HepG2 (cell line): ENCODE results near the gene LIPA. TPM values are rescaled to one million over a fixed set of nuclear protein-coding genes. Genes with fewer than 3 reads are reported as not detected.

ENCODE experiments used
- ATAC-seq: fragments of 200-7000 bp; cut with Tn5 transposase; 3 replicates; pipeline ENCODE4 v1.9.1; 2020; ENCODE audit warnings: mild to moderate bottlenecking, moderate library complexity
- BruUV-seq: library from RNA; stranded (reverse); fragments of 400-500 nt; replicated peaks from 2 replicates; lab custom pipeline; 2021; lab: Mats Ljungman, UMichigan
- CTCF ChIA-PET: fragments of 300-600 bp; formaldehyde crosslinking; extraction: SDS; loops from one replicate; lab custom pipeline; 2021; ENCODE audit warnings: low total read pairs, inconsistent platforms, low intra/inter-chr PET ratio; lab: Yijun Ruan, JAX
- POLR2A ChIA-PET: fragments of 350-600 bp; sonication (Branson Sonifier 250); formaldehyde crosslinking; loops from one replicate; lab custom pipeline; 2020; ENCODE audit warnings: antibody characterized with exemption, inconsistent platforms; lab: Yijun Ruan, JAX
- DNase-seq: peaks from one replicate; pipeline ENCODE4 v3.0.0-alpha.2; 2015; ENCODE audit warnings: low spot score
- FAIRE-seq: peaks from 3 replicates; lab custom pipeline; 2011; peaks lifted over from hg19 to GRCh38; lab: Jason Lieb, UNC
- H2AFZ ChIP-seq: one replicate; pipeline ENCODE4 v1.6.1; 2011; ENCODE audit warnings: low read length, inconsistent platforms
- H3K27ac ChIP-seq: fragments of 300-600 bp; 3 replicates; pipeline ENCODE4 v1.8.0; 2011; ENCODE audit warnings: mixed run types, mild to moderate bottlenecking, mixed read lengths, low read length, inconsistent platforms; ENCODE audit not compliant: insufficient read depth; ENCODE audit errors: extremely low read length
- H3K27me3 ChIP-seq, 2 experiments: fragments of 200-600 bp in 1 of 2; 2 replicates in 1 of 2; 3 replicates in 1 of 2; pipeline versions ENCODE4 v1.6.0 to v1.8.0; 2011; ENCODE audit warnings: low read length in 2 of 2, mild to moderate bottlenecking in 2 of 2, moderate library complexity in 2 of 2, inconsistent platforms in 1 of 2; ENCODE audit not compliant: insufficient read depth in 2 of 2, control insufficient read depth in 1 of 2
- H3K36me3 ChIP-seq, 2 experiments: fragments of 200-600 bp in 1 of 2; replicated peaks in 1 of 2; 2 replicates in 1 of 2; 3 replicates in 1 of 2; pipeline versions ENCODE4 v1.5.1 to v1.8.0; 2011; ENCODE audit warnings: low read length in 2 of 2, inconsistent platforms in 1 of 2; ENCODE audit not compliant: insufficient read depth in 2 of 2, control insufficient read depth in 1 of 2
- H3K4me1 ChIP-seq: 2 replicates; pipeline ENCODE4 v1.5.1; 2012; ENCODE audit warnings: low read length, inconsistent platforms; ENCODE audit not compliant: insufficient read depth
- H3K4me2 ChIP-seq: 2 replicates; pipeline ENCODE4 v1.6.0; 2011; ENCODE audit warnings: low read depth, low read length, inconsistent platforms
- H3K4me3 ChIP-seq, 3 experiments: fragments of 200-600 bp in 1 of 3; sonication (generic), shearing (Covaris generic) in 1 of 3; replicated peaks in 1 of 3; 2 replicates each; pipeline ENCODE4 v1.5.1; 2011 to 2016; ENCODE audit warnings: low read length in 3 of 3, inconsistent platforms in 2 of 3, low read depth in 2 of 3, mild to moderate bottlenecking in 2 of 3, control low read depth in 1 of 3, mixed read lengths in 1 of 3; ENCODE audit not compliant: insufficient read depth in 1 of 3
- H3K79me2 ChIP-seq: one replicate; pipeline ENCODE4 v1.6.1; 2011; ENCODE audit warnings: low read length, inconsistent platforms; ENCODE audit not compliant: insufficient read depth
- H3K9ac ChIP-seq: 2 replicates; pipeline ENCODE4 v1.6.0; 2011; ENCODE audit warnings: mild to moderate bottlenecking, low read depth, low read length, inconsistent platforms; ENCODE audit not compliant: insufficient read depth
- H3K9me3 ChIP-seq: 2 replicates; pipeline ENCODE4 v1.5.1; 2012; ENCODE audit warnings: mild to moderate bottlenecking, low read length
- H4K20me1 ChIP-seq: 2 replicates; pipeline ENCODE4 v1.6.0; 2011; ENCODE audit warnings: inconsistent platforms, mild to moderate bottlenecking, low read length, moderate library complexity; ENCODE audit not compliant: insufficient read depth
- ISL2 ChIP-seq: sonication (generic); formaldehyde crosslinking; IDR thresholded peaks from 2 replicates; pipeline ENCODE4 v1.5.0; 2020; ENCODE audit warnings: missing genetic modification reagents
- JUN ChIP-seq: sonication (generic); formaldehyde crosslinking; IDR thresholded peaks from 2 replicates; pipeline ENCODE4 v1.4.0; 2020; ENCODE audit warnings: mild to moderate bottlenecking, missing genetic modification reagents
- MXD4 ChIP-seq: IDR thresholded peaks from 2 replicates; pipeline ENCODE4 v1.6.1; 2016; ENCODE audit warnings: mild to moderate bottlenecking, missing biosample characterization, missing genetic modification reagents
- POGZ ChIP-seq: sonication (generic); formaldehyde crosslinking; IDR thresholded peaks from 2 replicates; pipeline ENCODE4 v1.4.0; 2020; ENCODE audit warnings: mild to moderate bottlenecking, missing genetic modification reagents
- PTBP1 ChIP-seq: fragments of 200-400 bp; formaldehyde crosslinking; IDR thresholded peaks from 2 replicates; pipeline ENCODE4 v1.6.1; 2018; ENCODE audit warnings: low read length, low read depth; ENCODE audit not compliant: poor library complexity, severe bottlenecking
- ZKSCAN8 ChIP-seq: IDR thresholded peaks from 2 replicates; pipeline ENCODE4 v1.6.1; 2016; ENCODE audit warnings: borderline replicate concordance, missing genetic modification reagents, missing compliant biosample characterization
- WGBS: methylation state at CpG from one replicate; pipeline ENCODE4 v1.1.6; 2017; ENCODE audit warnings: low lambda C conversion rate; 5-methylcytosine and 5-hydroxymethylcytosine counted together
- in situ Hi-C: cut with HindIII; loops from 2 replicates; pipeline ENCODE4 v1.10.0; 2017; ENCODE audit warnings: low pct_unique_long_range_greater_than_20kb; ENCODE audit not compliant: extremely low pct_ligation_motif_present
- intact Hi-C: fragments of 100-400 bp; cut with micrococcal nuclease; formaldehyde crosslinking; loops from one replicate; pipeline ENCODE4 v1.10.0; 2022; ENCODE audit not compliant: unreplicated experiment
- polyA plus RNA-seq, 8 experiments: library from polyadenylated mRNA; depleted of rRNA in 3 of 8; stranded (reverse) in 7 of 8; unstranded in 1 of 8; fragments of >200 nt; fragmentation: Illumina TruSeq in 4 of 8; extraction: Trizol in 4 of 8; gene quantifications; 2 replicates each; pipeline versions ENCODE4 v1.2.1 to v1.2.3, GENCODE V29; 2011 to 2016; ENCODE audit warnings: low read depth in 4 of 8, missing spikeins in 1 of 8, mixed read lengths in 1 of 8; ENCODE audit not compliant: insufficient read depth in 1 of 8
- total RNA-seq, 5 experiments: library from RNA; depleted of rRNA; stranded (reverse); fragments of >200 nt; fragmentation: Illumina TruSeq; extraction: Trizol; gene quantifications; 2 replicates each; pipeline ENCODE4 v1.2.3, GENCODE V29; 2016; ENCODE audit warnings: low read depth in 1 of 5
- TF ChIP-seq, protein P1 (sequence below): sonication (generic); formaldehyde crosslinking; IDR thresholded peaks from 2 replicates; pipeline ENCODE4 v1.5.0; 2020; ENCODE audit warnings: missing genetic modification reagents, mild to moderate bottlenecking, borderline replicate concordance
- TF ChIP-seq, protein P2 (sequence below), 2 experiments: fragments of 450-650 bp in 1 of 2; sonication (generic) in 1 of 2; formaldehyde crosslinking in 1 of 2; IDR thresholded peaks; 2 replicates each; pipeline versions ENCODE4 v1.6.1 to v1.8.0; 2016 to 2022; ENCODE audit warnings: antibody characterized with exemption in 1 of 2, mild to moderate bottlenecking in 1 of 2, missing genetic modification reagents in 1 of 2

Gene LIPA
- total and polyA plus RNA-seq, 2 of the 13 experiments (the other 11 are each of a cell fraction or from before 2014, with no cell fraction given), result 57.1 to 79.5 TPM

DNA sequence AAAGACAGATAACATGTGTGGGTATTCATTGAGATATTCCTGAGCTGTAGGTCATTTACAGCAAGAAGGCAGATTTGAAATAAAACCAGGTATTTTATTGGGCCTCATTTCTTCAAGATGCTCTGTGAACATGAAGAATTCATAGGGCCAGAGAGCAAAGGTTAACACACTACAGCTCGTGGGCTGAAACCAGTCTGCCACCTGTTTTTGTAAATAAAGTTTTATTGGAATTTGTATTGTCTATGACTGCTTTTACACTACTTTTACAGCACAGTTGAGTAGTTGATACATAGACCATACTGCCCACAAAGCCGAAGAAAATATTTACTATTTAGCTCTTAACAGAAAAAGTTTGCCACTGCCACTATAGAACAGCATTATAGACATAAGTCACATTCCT is 22.1 kb upstream of the LIPA start:
- Histone ChIP-seq H3K9ac (no peak overlapping the region), H3K27ac (no peak overlapping the region), H3K79me2 (no peaks in the 10 kb centered on the region), H2AFZ (no peak overlapping the region), H3K4me1 (peaks cover 34% of the 10 kb centered on the region), H3K36me3 (no peaks in the 10 kb centered on the region), H3K9me3 (no peaks in the 10 kb centered on the region), H4K20me1 (no peaks in the 10 kb centered on the region), H3K27me3 (no peaks in the 10 kb centered on the region; a peak in 1 of 5 replicates), H3K4me3 (no peak overlapping the region), H3K4me2 (no peak overlapping the region)
- 49% methylated on average over 2 of the region's 2 CpGs for WGBS
- ATAC-seq, result no peak
- ChIA-PET CTCF (no interaction called here), POLR2A (no interaction called here)
- in situ Hi-C loops, result no loop called here
- BruUV-seq, result no TSS peak
- no peak for DNase-seq
- TF ChIP-seq, protein P1, sequence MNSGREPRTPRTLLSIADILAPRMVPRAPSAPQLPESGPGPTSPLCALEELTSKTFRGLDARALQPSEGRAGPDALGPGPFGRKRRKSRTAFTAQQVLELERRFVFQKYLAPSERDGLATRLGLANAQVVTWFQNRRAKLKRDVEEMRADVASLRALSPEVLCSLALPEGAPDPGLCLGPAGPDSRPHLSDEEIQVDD, result no peak
- TF ChIP-seq, protein P2, sequence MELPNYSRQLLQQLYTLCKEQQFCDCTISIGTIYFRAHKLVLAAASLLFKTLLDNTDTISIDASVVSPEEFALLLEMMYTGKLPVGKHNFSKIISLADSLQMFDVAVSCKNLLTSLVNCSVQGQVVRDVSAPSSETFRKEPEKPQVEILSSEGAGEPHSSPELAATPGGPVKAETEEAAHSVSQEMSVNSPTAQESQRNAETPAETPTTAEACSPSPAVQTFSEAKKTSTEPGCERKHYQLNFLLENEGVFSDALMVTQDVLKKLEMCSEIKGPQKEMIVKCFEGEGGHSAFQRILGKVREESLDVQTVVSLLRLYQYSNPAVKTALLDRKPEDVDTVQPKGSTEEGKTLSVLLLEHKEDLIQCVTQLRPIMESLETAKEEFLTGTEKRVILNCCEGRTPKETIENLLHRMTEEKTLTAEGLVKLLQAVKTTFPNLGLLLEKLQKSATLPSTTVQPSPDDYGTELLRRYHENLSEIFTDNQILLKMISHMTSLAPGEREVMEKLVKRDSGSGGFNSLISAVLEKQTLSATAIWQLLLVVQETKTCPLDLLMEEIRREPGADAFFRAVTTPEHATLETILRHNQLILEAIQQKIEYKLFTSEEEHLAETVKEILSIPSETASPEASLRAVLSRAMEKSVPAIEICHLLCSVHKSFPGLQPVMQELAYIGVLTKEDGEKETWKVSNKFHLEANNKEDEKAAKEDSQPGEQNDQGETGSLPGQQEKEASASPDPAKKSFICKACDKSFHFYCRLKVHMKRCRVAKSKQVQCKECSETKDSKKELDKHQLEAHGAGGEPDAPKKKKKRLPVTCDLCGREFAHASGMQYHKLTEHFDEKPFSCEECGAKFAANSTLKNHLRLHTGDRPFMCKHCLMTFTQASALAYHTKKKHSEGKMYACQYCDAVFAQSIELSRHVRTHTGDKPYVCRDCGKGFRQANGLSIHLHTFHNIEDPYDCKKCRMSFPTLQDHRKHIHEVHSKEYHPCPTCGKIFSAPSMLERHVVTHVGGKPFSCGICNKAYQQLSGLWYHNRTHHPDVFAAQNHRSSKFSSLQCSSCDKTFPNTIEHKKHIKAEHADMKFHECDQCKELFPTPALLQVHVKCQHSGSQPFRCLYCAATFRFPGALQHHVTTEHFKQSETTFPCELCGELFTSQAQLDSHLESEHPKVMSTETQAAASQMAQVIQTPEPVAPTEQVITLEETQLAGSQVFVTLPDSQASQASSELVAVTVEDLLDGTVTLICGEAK (IDR thresholded peaks at IDR 0.05), result peak; percentile 54; the same call in 1 of the 2 replicates
- TF ChIP-seq, protein P2 (CRISPR knock-in tag; IDR thresholded peaks at IDR 0.05), result peak; percentile 94; the same call in 1 of the 2 replicates
- TF ChIP-seq PTBP1 (no peak), ZKSCAN8 (CRISPR knock-in tag) (no peak), POGZ (CRISPR knock-in tag) (no peak), ISL2 (CRISPR knock-in tag) (no peak), MXD4 (CRISPR knock-in tag) (no peak), JUN (CRISPR knock-in tag) (no peak)
- FAIRE-seq, result no peak
- intact Hi-C loops, result no loop called here
